ENCODE measurements around the gene CSKMT. TPM values are rescaled to one million over a fixed set of nuclear protein-coding genes. Genes with fewer than 3 reads are reported as not detected.

The CSKMT gene
- total RNA-seq, 1 donor from 2014 or later = 3.1 TPM

Other genes with a start within 250 kb of the CSKMT start
- gene SCGB1A1, start 246.3 kb upstream of the CSKMT start, total RNA-seq (ENCODE audit: insufficient read depth, low replicate concordance) = not detected
- 550 TPM for gene AHNAK, start 118.5 kb upstream of the CSKMT start, total RNA-seq (ENCODE audit: insufficient read depth, low replicate concordance)
- gene EEF1G, start 91.4 kb upstream of the CSKMT start, total RNA-seq (ENCODE audit: insufficient read depth, low replicate concordance) = 944 TPM
- gene TUT1, start 73.8 kb upstream of the CSKMT start, total RNA-seq (ENCODE audit: insufficient read depth, low replicate concordance) = 2.4 TPM
- 58.3 TPM for gene MTA2, start 63.4 kb upstream of the CSKMT start, total RNA-seq (ENCODE audit: insufficient read depth, low replicate concordance)
- 41.7 TPM for gene EML3, start 52.5 kb upstream of the CSKMT start, total RNA-seq (ENCODE audit: insufficient read depth, low replicate concordance)
- 8.7 TPM for gene ROM1, start 52.1 kb upstream of the CSKMT start, total RNA-seq (ENCODE audit: insufficient read depth, low replicate concordance)
- gene B3GAT3, start 43.3 kb upstream of the CSKMT start, total RNA-seq (ENCODE audit: insufficient read depth, low replicate concordance) = 7.9 TPM
- 96.8 TPM for gene GANAB, start 18.7 kb upstream of the CSKMT start, total RNA-seq (ENCODE audit: insufficient read depth, low replicate concordance)
- 11.3 TPM for gene INTS5, start 12.0 kb upstream of the CSKMT start, total RNA-seq (ENCODE audit: insufficient read depth, low replicate concordance)
- gene C11orf98, start 102 bp upstream of the CSKMT start, total RNA-seq (ENCODE audit: insufficient read depth, low replicate concordance) = 14.2 TPM
- gene UQCC3, start 6.4 kb downstream of the CSKMT start, total RNA-seq (ENCODE audit: insufficient read depth, low replicate concordance) = 2.9 TPM
- 0.72 TPM for gene LBHD1, start 7.0 kb downstream of the CSKMT start, total RNA-seq (ENCODE audit: insufficient read depth, low replicate concordance)
- gene UBXN1, start 13.8 kb downstream of the CSKMT start, total RNA-seq (ENCODE audit: insufficient read depth, low replicate concordance) = 98.0 TPM
- 3.1 TPM for gene LRRN4CL, start 24.2 kb downstream of the CSKMT start, total RNA-seq (ENCODE audit: insufficient read depth, low replicate concordance)
- 6.3 TPM for gene BSCL2, start 42.1 kb downstream of the CSKMT start, total RNA-seq (ENCODE audit: insufficient read depth, low replicate concordance)
- gene GNG3, start 42.4 kb downstream of the CSKMT start, total RNA-seq (ENCODE audit: insufficient read depth, low replicate concordance) = not detected
- gene HNRNPUL2, start 62.1 kb downstream of the CSKMT start, total RNA-seq (ENCODE audit: insufficient read depth, low replicate concordance) = 13.5 TPM
- gene TTC9C, start 63.2 kb downstream of the CSKMT start, total RNA-seq (ENCODE audit: insufficient read depth, low replicate concordance) = 27.0 TPM
- 6.5 TPM for gene ZBTB3, start 88.8 kb downstream of the CSKMT start, total RNA-seq (ENCODE audit: insufficient read depth, low replicate concordance)
- gene POLR2G, start 96.3 kb downstream of the CSKMT start, total RNA-seq (ENCODE audit: insufficient read depth, low replicate concordance) = 24.6 TPM
- 10.1 TPM for gene TAF6L, start 106.1 kb downstream of the CSKMT start, total RNA-seq (ENCODE audit: insufficient read depth, low replicate concordance)
- gene TMEM179B, start 122.1 kb downstream of the CSKMT start, total RNA-seq (ENCODE audit: insufficient read depth, low replicate concordance) = 11.1 TPM
- 33.5 TPM for gene TMEM223, start 126.7 kb downstream of the CSKMT start, total RNA-seq (ENCODE audit: insufficient read depth, low replicate concordance)
- gene NXF1, start 140.1 kb downstream of the CSKMT start, total RNA-seq (ENCODE audit: insufficient read depth, low replicate concordance) = 22.6 TPM
- gene STX5, start 166.7 kb downstream of the CSKMT start, total RNA-seq (ENCODE audit: insufficient read depth, low replicate concordance) = 44.3 TPM
- not detected for gene TEX54, start 167.5 kb downstream of the CSKMT start, total RNA-seq (ENCODE audit: insufficient read depth, low replicate concordance)
- 44.3 TPM for gene WDR74, start 174.3 kb downstream of the CSKMT start, total RNA-seq (ENCODE audit: insufficient read depth, low replicate concordance)
- 77.0 TPM for gene SLC3A2, start 215.6 kb downstream of the CSKMT start, total RNA-seq (ENCODE audit: insufficient read depth, low replicate concordance)

Measured in umbilical cord (tissue), 1 donor.